HCT116 (cell line): ENCODE data around the gene SLC6A7. TPM values are rescaled to one million over a fixed set of nuclear protein-coding genes. Genes with fewer than 3 reads are reported as not detected.

Experiments used
- ATAC-seq: fragments of 200-7000 bp; cut with Tn5 transposase; 2 replicates; pipeline ENCODE4 v1.9.1; 2020; ENCODE audit warnings: mild to moderate bottlenecking, moderate library complexity
- BruUV-seq: library from RNA; stranded (reverse); fragments of 400-500 nt; replicated peaks from 2 replicates; lab custom pipeline; 2021; lab: Mats Ljungman, UMichigan
- CTCF ChIA-PET: fragments of 300-600 bp; sonication (Branson Sonifier 250); formaldehyde crosslinking; loops from one replicate; lab custom pipeline; 2021; ENCODE audit warnings: antibody characterized with exemption; lab: Charles Lee
- POLR2A ChIA-PET: fragments of 300-600, 350-600 bp; sonication (Branson Sonifier 250); formaldehyde crosslinking; loops from one replicate; lab custom pipeline; 2021; ENCODE audit warnings: antibody characterized with exemption; lab: Charles Lee
- RAD21 ChIA-PET, 2 experiments: fragments of 300-600 bp; sonication (Branson Sonifier 250); formaldehyde crosslinking; loops; one replicate each; lab custom pipeline; 2023; ENCODE audit warnings: low total read pairs in 2 of 2; ENCODE audit not compliant: uncharacterized antibody in 2 of 2, unreplicated experiment in 2 of 2, low non-redundant PET in 1 of 2; lab: Charles Lee
- DNase-seq: peaks from one replicate; pipeline ENCODE4 v3.0.0-alpha.2; 2010; ENCODE audit warnings: low read depth, low spot score
- H2AFZ ChIP-seq: fragments of 200-600 bp; shearing (Covaris generic), sonication (generic); 2 replicates; pipeline ENCODE4 v1.6.1; 2017; ENCODE audit warnings: low read depth, mixed run types, mixed read lengths, antibody characterized with exemption, low read length; ENCODE audit not compliant: poor library complexity, severe bottlenecking
- H3K27ac ChIP-seq: 2 replicates; pipeline ENCODE4 v1.5.1; 2012; ENCODE audit warnings: low read depth, low read length
- H3K27me3 ChIP-seq: fragments of 200-600 bp; sonication (generic); 2 replicates; pipeline ENCODE4 v1.6.1; 2016; ENCODE audit warnings: mixed run types, low read length, mixed read lengths; ENCODE audit not compliant: insufficient read depth
- H3K36me3 ChIP-seq, 2 experiments: fragments of 200-500 bp in 1 of 2; fragments of 200-600 bp in 1 of 2; sonication (Bioruptor generic) in 1 of 2; sonication (generic) in 1 of 2; 2 replicates each; pipeline versions ENCODE4 v1.5.1 to v1.6.1; 2014 to 2016; ENCODE audit warnings: low read length in 2 of 2, inconsistent platforms in 1 of 2, mixed read lengths in 1 of 2, mixed run types in 1 of 2; ENCODE audit not compliant: insufficient read depth in 2 of 2, control insufficient read depth in 1 of 2
- H3K4me1 ChIP-seq, 2 experiments: fragments of 200-600 bp in 1 of 2; sonication (generic) in 1 of 2; 2 replicates each; pipeline versions ENCODE4 v1.5.1 to v1.6.1; 2012 to 2017; ENCODE audit warnings: low read length in 2 of 2, inconsistent platforms in 1 of 2, mild to moderate bottlenecking in 1 of 2, mixed read lengths in 1 of 2, mixed run types in 1 of 2, moderate library complexity in 1 of 2; ENCODE audit not compliant: insufficient read depth in 2 of 2, control insufficient read depth in 1 of 2
- H3K4me2 ChIP-seq: fragments of 200-600 bp; sonication (generic); 2 replicates; pipeline ENCODE4 v1.6.1; 2017; ENCODE audit warnings: mixed run types, low read length, mixed read lengths
- H3K4me3 ChIP-seq, 2 experiments: fragments of 200-600 bp in 1 of 2; sonication (generic) in 1 of 2; replicated peaks in 1 of 2; 2 replicates each; pipeline ENCODE4 v1.5.1; 2011 to 2016; ENCODE audit warnings: low read length in 2 of 2, control low read depth in 1 of 2, low read depth in 1 of 2, mild to moderate bottlenecking in 1 of 2, mixed read lengths in 1 of 2, mixed run types in 1 of 2
- H3K79me2 ChIP-seq: fragments of 200-600 bp; sonication (generic); 2 replicates; pipeline ENCODE4 v1.6.1; 2017; ENCODE audit warnings: mild to moderate bottlenecking, mixed run types, low read length, moderate library complexity, mixed read lengths; ENCODE audit not compliant: insufficient read depth
- H3K9ac ChIP-seq: fragments of 200-600 bp; sonication (generic); 2 replicates; pipeline ENCODE4 v1.6.1; 2016; ENCODE audit warnings: low read length, mixed read lengths
- H3K9me2 ChIP-seq: fragments of 200-600 bp; sonication (generic), shearing (Covaris generic); 2 replicates; pipeline ENCODE4 v1.6.1; 2017; ENCODE audit warnings: mixed run types, mild to moderate bottlenecking, moderate library complexity; ENCODE audit not compliant: insufficient read depth
- H3K9me3 ChIP-seq, 2 experiments: fragments of 200-500 bp in 1 of 2; fragments of 200-600 bp in 1 of 2; sonication (Bioruptor generic) in 1 of 2; sonication (generic) in 1 of 2; 2 replicates each; pipeline ENCODE4 v1.6.1; 2014 to 2017; ENCODE audit warnings: low read length in 2 of 2, mixed read lengths in 2 of 2, inconsistent platforms in 1 of 2, low read depth in 1 of 2, mild to moderate bottlenecking in 1 of 2, mixed run types in 1 of 2, moderate library complexity in 1 of 2; ENCODE audit not compliant: control insufficient read depth in 1 of 2, insufficient read depth in 1 of 2
- H4K20me1 ChIP-seq: fragments of 200-600 bp; sonication (generic), shearing (Covaris generic); 2 replicates; pipeline ENCODE4 v1.6.1; 2017; ENCODE audit warnings: mixed run types, mild to moderate bottlenecking, moderate library complexity; ENCODE audit not compliant: insufficient read depth
- ATF3 ChIP-seq: IDR thresholded peaks from 2 replicates; pipeline ENCODE4 v1.6.1; 2012
- CBX3 ChIP-seq: IDR thresholded peaks from 2 replicates; pipeline ENCODE4 v1.6.1; 2012; ENCODE audit warnings: low read depth
- CEBPB ChIP-seq: IDR thresholded peaks from 2 replicates; pipeline ENCODE4 v1.6.1; 2012; ENCODE audit warnings: low read depth
- CTCF ChIP-seq, 3 experiments: fragments of 200-600 bp in 1 of 3; sonication (generic) in 1 of 3; IDR thresholded peaks in 2 of 3; conservative IDR thresholded peaks in 1 of 3; 2 replicates each; pipeline ENCODE4 v1.5.1; 2012 to 2017; ENCODE audit warnings: low read depth in 2 of 3, low read length in 2 of 3, antibody characterized with exemption in 1 of 3, borderline replicate concordance in 1 of 3, control low read depth in 1 of 3, mild to moderate bottlenecking in 1 of 3, mixed read lengths in 1 of 3, mixed run types in 1 of 3, moderate library complexity in 1 of 3; ENCODE audit not compliant: insufficient read depth in 1 of 3
- EGR1 ChIP-seq: IDR thresholded peaks from 2 replicates; pipeline ENCODE4 v1.6.1; 2012; ENCODE audit warnings: low read depth
- ELF1 ChIP-seq: IDR thresholded peaks from 2 replicates; pipeline ENCODE4 v1.6.1; 2012; ENCODE audit warnings: low read depth, borderline replicate concordance
- FOSL1 ChIP-seq: IDR thresholded peaks from 2 replicates; pipeline ENCODE4 v1.6.1; 2012; ENCODE audit warnings: low read depth
- JUND ChIP-seq: IDR thresholded peaks from 2 replicates; pipeline ENCODE4 v1.6.1; 2012
- POLR2A ChIP-seq: IDR thresholded peaks from 2 replicates; pipeline ENCODE4 v1.7.0; 2011; ENCODE audit warnings: borderline replicate concordance; ENCODE audit not compliant: insufficient read depth, insufficient read length; ENCODE audit errors: extremely low read depth
- POLR2AphosphoS5 ChIP-seq: IDR thresholded peaks from 2 replicates; pipeline ENCODE4 v1.6.1; 2011; ENCODE audit warnings: mild to moderate bottlenecking, low read depth, low read length, moderate library complexity
- RAD21 ChIP-seq: IDR thresholded peaks from 2 replicates; pipeline ENCODE4 v1.6.1; 2012; ENCODE audit warnings: low read depth, mild to moderate bottlenecking
- REST ChIP-seq: IDR thresholded peaks from 2 replicates; pipeline ENCODE4 v1.6.1; 2012; ENCODE audit warnings: low read depth
- SIN3A ChIP-seq: IDR thresholded peaks from 2 replicates; pipeline ENCODE4 v1.6.1; 2012; ENCODE audit warnings: low read depth
- SRF ChIP-seq: IDR thresholded peaks from 2 replicates; pipeline ENCODE4 v1.6.1; 2012; ENCODE audit warnings: low read depth
- TCF7L2 ChIP-seq: IDR thresholded peaks from 2 replicates; pipeline ENCODE4 v1.7.0; 2011; ENCODE audit warnings: borderline replicate concordance, inconsistent platforms; ENCODE audit not compliant: insufficient read depth, insufficient read length; ENCODE audit errors: extremely low read depth
- YY1 ChIP-seq: IDR thresholded peaks from 2 replicates; pipeline ENCODE4 v1.6.1; 2011; ENCODE audit warnings: low read length, low read depth, moderate library complexity, mild to moderate bottlenecking; ENCODE audit not compliant: insufficient replicate concordance; ENCODE audit errors: extremely low read depth
- ZBTB33 ChIP-seq: IDR thresholded peaks from 2 replicates; pipeline ENCODE4 v1.6.1; 2011; ENCODE audit warnings: mild to moderate bottlenecking, low read length, moderate library complexity; ENCODE audit not compliant: insufficient replicate concordance; ENCODE audit errors: extremely low read depth
- ZFX ChIP-seq: fragments of 450-650 bp; IDR thresholded peaks from 2 replicates; pipeline ENCODE4 v1.6.1; 2017
- ZNF274 ChIP-seq: fragments of 200-500 bp; sonication (Bioruptor generic); IDR thresholded peaks from 2 replicates; pipeline ENCODE4 v1.6.1; 2014; ENCODE audit warnings: mild to moderate bottlenecking, low read depth, low read length, inconsistent platforms
- intact Hi-C: fragments of 100-400 bp; cut with micrococcal nuclease; formaldehyde crosslinking; loops from 2 replicates; pipeline ENCODE4 v1.10.0; 2022
- total RNA-seq: library from RNA; stranded (reverse); gene quantifications from one replicate; pipeline ENCODE4 v1.2.1, GENCODE V29; 2021; ENCODE audit not compliant: unreplicated experiment

Gene SLC6A7
- total RNA-seq, 1 experiment from 2014 or later = not detected

GRCh38 chr5:150190503-150190979, 679 bp downstream of the SLC6A7 start:
- Histone ChIP-seq H3K9me3 (no peaks in the 10 kb centered on the region), H3K36me3 (no peaks in the 10 kb centered on the region), H3K9me2 (no peaks in the 10 kb centered on the region), H2AFZ (no peak overlapping the region), H4K20me1 (no peaks in the 10 kb centered on the region), H3K4me3 (no peak overlapping the region), H3K9ac (no peak overlapping the region), H3K4me2 (no peak overlapping the region), H3K4me1 (peaks cover 0 to 7% of the 10 kb centered on the region in 2 experiments; a peak in 1 of 4 replicates), H3K27me3 (no peaks in the 10 kb centered on the region; the same call in 1 of the 2 replicates), H3K79me2 (no peaks in the 10 kb centered on the region), H3K27ac (no peak overlapping the region)
- ChIA-PET POLR2A (no interaction called here), CTCF (no interaction called here), RAD21 (no interaction called here)
- BruUV-seq = no TSS peak
- TF ChIP-seq SRF (no peak), EGR1 (no peak), YY1 (no peak), POLR2AphosphoS5 (no peak), ATF3 (no peak), CEBPB (no peak), JUND (no peak), FOSL1 (no peak), POLR2A (no peak), REST (no peak), ZBTB33 (no peak), CBX3 (no peak), TCF7L2 (no peak), RAD21 (no peak), ZNF274 (no peak), CTCF (IDR thresholded peaks at IDR 0.05 in 2 of 3, conservative IDR thresholded peaks at IDR 0.05 in 1 of 3; ENCODE audit: borderline replicate concordance in 1 of 3, insufficient read depth in 1 of 3, low read depth in 2 of 3, low read length in 2 of 3) (no peak), ZFX (no peak), SIN3A (no peak), ELF1 (no peak)
- no peak for ATAC-seq
- no peak for DNase-seq
- intact Hi-C loops = no loop called here
